ENCODE results near the gene BANK1. TPM values are rescaled to one million over a fixed set of nuclear protein-coding genes. Genes with fewer than 3 reads are reported as not detected.

BANK1 gene
- total and polyA plus RNA-seq, 12 donors = 1.5 to 10.3 (median 5.1) TPM

DNA sequence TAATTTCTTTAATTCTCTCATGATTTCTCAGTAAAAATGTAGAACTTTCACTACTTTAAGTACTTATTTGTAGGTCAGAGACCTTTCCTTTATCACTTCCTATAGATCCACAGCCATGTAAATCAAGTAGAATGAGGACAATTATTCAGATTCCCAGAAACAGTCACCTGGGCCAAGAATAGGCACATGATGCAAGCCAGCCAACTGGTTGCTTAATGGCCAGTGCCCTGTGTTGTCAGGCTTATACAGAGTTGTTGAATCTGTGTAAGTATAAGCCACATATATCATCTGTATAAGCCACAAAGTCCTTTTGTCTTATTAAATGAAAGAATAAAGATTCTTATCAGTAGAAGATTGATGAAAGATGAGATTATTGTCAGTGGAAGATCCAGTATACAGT lies 5.2 kb downstream of the BANK1 start:
- intact Hi-C loops (cut with DNase I) = no loop called here
- Histone ChIP-seq H3K27ac (no peak overlapping the region), H3K36me3 (replicated peaks in 1 of 2) (no peaks in the 10 kb centered on the region), H3K4me3 (no peak overlapping the region), H3K27me3 (no peaks in the 10 kb centered on the region), H3K9me3 (replicated peaks in 1 of 3) (no peaks in the 10 kb centered on the region), H3K4me1 (replicated peaks in 1 of 2) (no peaks in the 10 kb centered on the region)
- DNase-seq = no peak
- no peak for TF ChIP-seq POLR2A (IDR thresholded peaks at IDR 0.05)
- TF ChIP-seq, protein P1, sequence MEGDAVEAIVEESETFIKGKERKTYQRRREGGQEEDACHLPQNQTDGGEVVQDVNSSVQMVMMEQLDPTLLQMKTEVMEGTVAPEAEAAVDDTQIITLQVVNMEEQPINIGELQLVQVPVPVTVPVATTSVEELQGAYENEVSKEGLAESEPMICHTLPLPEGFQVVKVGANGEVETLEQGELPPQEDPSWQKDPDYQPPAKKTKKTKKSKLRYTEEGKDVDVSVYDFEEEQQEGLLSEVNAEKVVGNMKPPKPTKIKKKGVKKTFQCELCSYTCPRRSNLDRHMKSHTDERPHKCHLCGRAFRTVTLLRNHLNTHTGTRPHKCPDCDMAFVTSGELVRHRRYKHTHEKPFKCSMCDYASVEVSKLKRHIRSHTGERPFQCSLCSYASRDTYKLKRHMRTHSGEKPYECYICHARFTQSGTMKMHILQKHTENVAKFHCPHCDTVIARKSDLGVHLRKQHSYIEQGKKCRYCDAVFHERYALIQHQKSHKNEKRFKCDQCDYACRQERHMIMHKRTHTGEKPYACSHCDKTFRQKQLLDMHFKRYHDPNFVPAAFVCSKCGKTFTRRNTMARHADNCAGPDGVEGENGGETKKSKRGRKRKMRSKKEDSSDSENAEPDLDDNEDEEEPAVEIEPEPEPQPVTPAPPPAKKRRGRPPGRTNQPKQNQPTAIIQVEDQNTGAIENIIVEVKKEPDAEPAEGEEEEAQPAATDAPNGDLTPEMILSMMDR (IDR thresholded peaks at IDR 0.05) = no peak

DNA sequence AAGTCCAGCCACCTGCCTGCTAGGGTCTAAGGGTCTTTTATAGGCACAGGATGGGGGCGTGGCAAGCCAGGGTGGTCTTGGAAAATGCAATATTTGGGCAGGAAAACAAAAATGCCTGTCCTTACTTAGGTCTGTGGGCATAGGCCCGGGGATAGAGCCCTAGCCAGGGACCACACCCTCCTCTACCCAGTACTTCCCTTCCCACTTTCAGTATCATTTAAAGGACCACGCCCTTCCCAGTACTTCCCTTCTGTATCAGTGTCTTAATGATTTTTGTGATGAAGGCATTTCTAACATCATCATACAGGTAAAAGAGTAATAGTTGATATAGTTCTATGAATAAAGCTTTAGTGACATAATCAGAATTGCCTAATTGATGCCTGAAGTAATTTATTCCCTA lies 11.4 kb downstream of the BANK1 start:
- Histone ChIP-seq H3K9me3 (replicated peaks in 1 of 3) (no peaks in the 10 kb centered on the region), H3K27ac (no peak overlapping the region), H3K4me1 (replicated peaks in 1 of 2) (no peaks in the 10 kb centered on the region), H3K27me3 (no peaks in the 10 kb centered on the region), H3K36me3 (replicated peaks in 1 of 2) (no peaks in the 10 kb centered on the region), H3K4me3 (no peak overlapping the region)
- DNase-seq = no peak
- no peak for TF ChIP-seq POLR2A (IDR thresholded peaks at IDR 0.05)
- TF ChIP-seq, protein P1 (IDR thresholded peaks at IDR 0.05) = no peak
- 59 to 74% (median 68%) methylated on average over 3 of the region's 3 CpGs for WGBS, 4 donors
- intact Hi-C loops (cut with DNase I) = no loop called here

DNA sequence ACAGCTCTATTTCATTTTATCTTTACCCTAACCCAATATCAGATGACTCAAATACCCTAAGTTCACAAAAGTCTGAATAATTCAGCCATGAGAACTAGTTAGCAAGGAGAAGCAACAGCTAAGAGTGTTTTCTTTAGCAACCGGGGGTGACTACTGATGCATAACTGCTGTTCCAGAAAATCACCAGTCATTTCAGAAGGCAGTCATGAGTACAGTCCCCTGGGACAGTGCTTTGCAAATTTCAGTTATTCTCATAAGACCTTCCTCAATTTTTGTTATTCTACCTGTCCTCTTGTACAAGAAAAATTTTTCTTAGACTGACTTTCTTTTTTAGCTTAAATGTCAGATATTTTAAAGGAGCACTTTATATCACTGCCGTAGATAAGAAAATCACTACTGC lies 16.4 kb downstream of the BANK1 start:
- H3K27ac ChIP-seq = no peak overlapping the region
- TF ChIP-seq, protein P1 (IDR thresholded peaks at IDR 0.05) = no peak
- peak in 1 of 2 donors; percentile 18 for TF ChIP-seq POLR2A (IDR thresholded peaks at IDR 0.05)
- no peaks in the 10 kb centered on the region for H3K27me3 ChIP-seq
- intact Hi-C loops (cut with DNase I) = no loop called here
- DNase-seq = no peak
- no peak overlapping the region for H3K4me3 ChIP-seq
- 66 to 79% (median 77%) methylated on average over 2 of the region's 2 CpGs for WGBS, 4 donors
- H3K36me3 ChIP-seq (replicated peaks in 1 of 2) = no peaks in the 10 kb centered on the region
- H3K9me3 ChIP-seq (replicated peaks in 1 of 3) = no peaks in the 10 kb centered on the region
- H3K4me1 ChIP-seq (replicated peaks in 1 of 2) = no peaks in the 10 kb centered on the region

DNA sequence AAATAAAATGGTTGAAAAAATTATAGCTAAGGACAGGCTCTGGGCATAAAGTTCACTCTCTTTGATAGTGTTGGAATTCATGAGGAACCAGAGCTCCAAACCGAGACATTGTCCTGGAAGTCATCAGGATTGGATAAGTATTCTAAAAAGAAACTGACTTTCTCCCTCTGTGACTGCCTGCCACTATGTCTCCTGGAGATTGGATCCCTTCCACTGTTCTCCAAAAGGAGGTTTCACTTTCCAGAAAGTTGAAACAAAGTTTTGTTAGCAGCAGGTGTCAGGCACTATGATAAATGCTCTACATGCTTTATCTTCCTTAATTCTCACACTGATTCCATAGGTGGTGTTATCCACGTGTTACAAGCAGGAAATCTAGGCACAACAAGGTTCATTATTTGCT lies 16.8 kb downstream of the BANK1 start:
- intact Hi-C loops (cut with DNase I) = no loop called here
- WGBS, 4 donors = 74 to 90% (median 77%) methylated on average over 2 of the region's 2 CpGs
- Histone ChIP-seq H3K4me1 (replicated peaks in 1 of 2) (no peaks in the 10 kb centered on the region), H3K27me3 (no peaks in the 10 kb centered on the region), H3K27ac (no peak overlapping the region), H3K9me3 (replicated peaks in 1 of 3) (no peaks in the 10 kb centered on the region), H3K4me3 (no peak overlapping the region), H3K36me3 (replicated peaks in 1 of 2) (no peaks in the 10 kb centered on the region)
- TF ChIP-seq, protein P1 (IDR thresholded peaks at IDR 0.05) = no peak
- TF ChIP-seq POLR2A (IDR thresholded peaks at IDR 0.05) = no peak
- no peak for DNase-seq
